HG02938 (cell line): Measurements from ENCODE around the gene WDR13.
"Not testable (repeated sequence)": the region's sequence is repeated elsewhere in the genome, so short reads cannot be mapped to it uniquely, and the experiment has no call there.

ENCODE experiments used
- ATAC-seq: cut with Tn5 transposase; IDR thresholded peaks from one replicate; pipeline ENCODE4 v1.9.1; 2021; ENCODE audit warnings: mild to moderate bottlenecking, moderate library complexity; ENCODE audit not compliant: unreplicated experiment

WDR13 gene

GRCh38 chrX:48652055-48652579 lies 54.8 kb downstream of the WDR13 start:
- ATAC-seq, result not testable (repeated sequence)

GRCh38 chrX:48654746-48655145 lies 57.5 kb downstream of the WDR13 start:
- not testable (repeated sequence) for ATAC-seq
